Stimulated activated CD8-positive, alpha-beta memory T cell treated with anti-CD3 and anti-CD28 coated beads, Interleukin-4, amount 100 ng/mL, for 1 hour (primary cell): ENCODE results near the gene SPATS2L.

Source experiments
- DNase-seq, 2 donors: peaks; one replicate each; pipeline ENCODE4 v3.0.0-alpha.2; 2020; ENCODE audit warnings: low read depth in 2 of 2, low spot score in 1 of 2

The SPATS2L gene

DNA sequence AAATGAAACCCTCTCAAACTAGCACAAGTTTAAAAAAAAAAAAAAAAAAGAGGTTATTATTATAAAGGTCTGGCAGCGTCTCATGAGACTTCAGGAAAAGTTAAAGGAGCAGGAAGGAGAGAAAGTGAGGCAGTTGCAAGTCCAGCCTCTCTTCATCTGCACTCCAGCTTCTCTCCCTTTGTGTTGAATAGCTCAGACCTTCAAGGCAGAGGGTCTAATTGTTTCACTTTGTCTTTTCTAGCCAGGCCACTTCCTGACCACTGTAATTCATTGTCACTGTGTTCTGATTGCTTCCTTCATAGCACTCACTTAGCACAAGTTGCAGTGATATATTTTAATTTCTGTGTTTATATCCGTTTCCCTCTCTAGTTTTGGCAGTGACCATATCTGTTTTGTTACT is 99.9 kb downstream of the SPATS2L start:
- DNase-seq = no peak

DNA sequence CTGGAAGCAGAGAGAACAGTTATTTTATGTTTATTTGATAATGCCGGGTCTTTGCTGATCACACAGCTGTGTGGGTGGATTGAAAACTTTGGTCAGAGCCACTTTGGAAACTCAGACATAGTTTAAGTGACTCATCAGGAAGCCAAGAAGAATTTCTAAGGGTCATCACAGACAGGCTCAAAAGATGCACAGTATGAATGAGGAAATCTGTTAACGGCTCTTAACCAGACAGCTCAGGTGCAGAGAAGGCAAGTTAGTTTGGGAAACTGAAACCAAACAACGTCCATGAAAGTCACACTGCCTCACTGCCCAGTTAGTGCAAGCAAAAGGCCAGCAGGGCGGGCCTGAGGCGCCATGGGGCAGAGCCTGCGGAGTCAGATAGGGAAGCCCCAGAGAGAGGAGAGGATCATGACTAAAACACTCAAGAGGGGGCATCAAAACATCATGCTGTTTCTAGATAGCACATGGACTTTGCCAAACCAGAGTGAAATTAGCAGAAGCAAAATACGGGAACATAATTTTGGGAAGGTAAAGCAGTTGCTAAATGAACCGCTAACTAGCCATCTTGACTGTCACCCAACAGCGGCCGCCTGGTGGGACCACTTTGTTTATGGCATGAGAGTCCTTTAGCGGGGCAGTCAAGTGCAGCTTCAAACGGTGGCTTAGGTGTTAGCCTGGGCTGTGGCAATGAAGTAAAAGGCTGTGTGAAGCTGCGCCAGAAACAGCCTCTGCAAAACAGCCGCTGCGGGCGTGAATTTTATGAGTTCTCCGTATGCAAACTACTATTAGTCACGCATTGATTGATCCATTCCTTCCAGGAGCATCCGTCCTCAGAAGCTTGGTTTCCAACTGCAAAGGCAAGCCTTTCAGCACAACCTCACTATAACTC is 102.2 kb downstream of the SPATS2L start:
- DNase-seq = no peak

DNA sequence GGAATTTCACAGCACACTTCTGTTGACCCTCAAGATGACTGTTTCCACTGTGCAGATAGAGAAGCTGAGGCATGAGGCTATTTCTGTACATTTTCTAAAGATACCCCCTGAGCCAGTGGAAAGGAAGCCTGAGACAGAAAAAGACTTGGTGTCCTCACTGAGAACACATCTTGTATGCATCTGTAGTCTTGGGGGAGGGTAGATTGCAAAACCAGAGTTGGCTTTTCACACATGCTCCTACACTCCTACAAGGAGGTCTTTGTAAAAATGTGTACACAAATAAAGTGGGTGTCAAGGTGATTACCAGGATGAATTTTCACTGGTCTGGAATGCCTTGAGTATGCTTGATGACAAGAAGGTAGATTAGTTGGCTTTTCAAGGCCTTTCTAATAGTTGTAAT is 105.3 kb downstream of the SPATS2L start:
- no peak for DNase-seq

DNA sequence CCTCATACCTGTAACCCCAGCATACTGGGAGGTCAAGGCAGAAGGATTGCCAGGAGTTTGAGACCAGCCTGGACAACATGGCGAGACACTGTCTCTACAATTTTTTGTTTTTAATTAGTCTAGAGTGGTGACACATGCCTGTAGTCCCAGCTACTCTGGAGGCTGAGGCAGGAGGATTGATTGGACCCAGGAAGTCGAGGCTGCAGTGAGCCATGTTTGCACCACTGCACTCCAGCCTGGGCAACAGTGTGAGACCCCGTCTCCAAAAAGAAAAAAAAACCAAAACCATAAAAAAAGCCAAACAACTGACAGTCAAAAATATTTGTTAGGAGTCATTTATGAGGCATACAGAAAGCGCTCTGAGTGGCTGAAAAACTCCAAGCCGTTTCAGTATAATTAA is 107.9 kb downstream of the SPATS2L start:
- no peak for DNase-seq

DNA sequence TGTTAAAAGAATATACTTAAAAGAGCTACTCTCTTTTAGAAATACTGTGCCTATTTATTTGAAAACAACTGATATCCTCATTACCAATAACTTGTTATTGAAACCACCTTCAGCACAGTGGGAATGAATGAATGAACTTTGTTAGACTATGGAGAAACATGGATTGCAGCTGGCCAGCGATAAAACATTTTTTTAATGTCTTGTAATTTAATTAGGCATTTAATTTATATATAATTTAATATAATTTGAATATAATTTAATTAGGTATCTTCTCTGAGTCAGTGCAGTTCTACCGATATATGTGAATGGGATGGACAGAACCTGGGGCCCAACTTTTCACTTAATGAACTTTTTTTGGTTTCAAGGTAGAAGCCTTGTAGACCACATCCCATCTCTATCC is 109.0 kb downstream of the SPATS2L start:
- no peak for DNase-seq

DNA sequence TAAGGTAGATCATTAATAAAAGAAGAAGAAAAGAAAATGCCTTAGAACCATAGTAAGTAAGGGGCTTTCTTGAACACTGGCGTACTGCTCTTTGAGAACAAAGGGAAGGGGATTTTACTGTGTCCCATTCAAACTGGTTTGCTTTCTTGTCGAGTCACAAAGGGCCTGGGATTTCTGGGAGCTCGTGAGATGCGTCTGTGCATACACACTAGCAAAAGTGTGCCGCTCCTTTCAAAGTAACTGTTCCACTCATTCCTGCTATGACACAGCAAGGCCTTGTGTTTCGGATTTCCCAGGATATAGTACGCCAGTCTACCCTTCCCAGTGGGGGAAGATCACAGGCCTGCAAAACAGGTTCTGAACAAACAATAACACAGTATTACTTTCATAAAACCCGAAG is 110.4 kb downstream of the SPATS2L start:
- no peak for DNase-seq

DNA sequence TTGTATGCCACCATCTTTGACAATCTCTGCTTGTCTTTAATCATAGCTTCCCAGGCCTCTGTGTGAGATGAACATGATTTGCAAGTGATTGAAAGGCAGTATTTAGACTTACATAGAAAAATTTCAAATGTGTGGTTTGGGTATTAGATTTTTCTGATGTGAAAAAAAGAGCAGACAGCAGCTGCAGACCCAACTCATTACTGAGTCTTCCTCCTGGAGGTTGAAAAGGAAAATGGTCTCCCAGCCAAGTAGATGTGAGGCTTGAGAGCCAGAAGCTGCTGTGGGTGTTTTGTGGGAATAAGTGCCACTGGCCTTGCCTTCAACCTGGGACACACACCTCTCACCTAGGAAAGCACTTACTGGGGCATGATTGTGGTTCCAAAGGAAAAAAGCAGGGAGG is 110.9 kb downstream of the SPATS2L start:
- DNase-seq = no peak

DNA sequence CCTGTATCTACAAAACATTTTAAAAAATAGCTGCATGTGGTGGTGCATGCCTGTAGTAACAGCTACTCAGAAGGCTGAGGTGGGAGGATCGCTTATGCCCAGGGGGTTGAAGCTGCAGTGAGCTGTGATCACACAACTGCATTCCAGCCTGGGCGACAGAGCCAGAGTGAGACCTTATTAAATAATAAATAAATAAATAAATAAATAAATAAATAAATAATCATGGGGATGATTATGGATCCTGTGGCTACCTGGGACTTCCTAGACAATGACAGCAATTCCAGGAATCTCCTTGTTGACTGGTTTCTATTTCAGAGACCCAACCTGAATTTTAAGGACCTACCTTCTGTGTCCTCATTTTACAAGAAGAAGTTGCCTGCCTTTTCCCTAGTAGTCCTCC is 111.9 kb downstream of the SPATS2L start:
- no peak for DNase-seq

DNA sequence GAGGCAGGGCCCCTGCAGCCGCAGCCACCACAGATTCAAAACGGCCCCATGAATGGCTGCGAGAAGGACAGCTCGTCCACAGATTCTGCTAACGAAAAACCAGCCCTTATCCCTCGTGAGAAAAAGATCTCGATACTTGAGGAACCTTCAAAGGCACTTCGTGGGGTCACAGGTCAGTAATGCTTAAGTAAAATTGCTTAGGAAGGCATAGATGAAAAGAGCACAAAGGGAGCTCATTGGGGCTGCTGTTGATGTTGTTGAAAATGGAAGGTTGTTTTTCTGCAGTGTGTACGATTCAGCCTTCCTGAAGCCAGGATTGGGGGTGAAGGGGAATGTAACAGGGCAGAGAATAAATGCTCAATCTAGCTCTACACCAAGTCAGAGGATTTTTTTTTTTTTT is 112.8 kb downstream of the SPATS2L start:
- no peak for DNase-seq

DNA sequence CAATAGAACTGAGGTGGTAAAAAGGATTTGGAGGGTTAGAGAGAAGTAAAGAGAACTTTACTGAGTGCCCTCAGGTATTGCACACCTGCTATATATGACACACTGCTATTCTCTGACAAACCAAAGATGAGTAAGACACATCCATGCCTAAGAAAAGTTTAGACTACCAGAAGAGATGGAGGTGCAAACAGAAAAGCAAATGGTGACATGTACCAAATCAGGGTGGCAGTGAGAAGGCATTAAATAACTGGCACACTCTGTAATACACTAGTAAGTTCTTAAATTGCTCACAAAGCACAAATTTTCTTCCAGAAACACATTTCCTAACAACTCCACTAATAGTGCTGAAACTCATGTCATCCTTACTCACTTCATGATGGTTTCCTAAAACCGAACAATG is 114.8 kb downstream of the SPATS2L start:
- DNase-seq = no peak

DNA sequence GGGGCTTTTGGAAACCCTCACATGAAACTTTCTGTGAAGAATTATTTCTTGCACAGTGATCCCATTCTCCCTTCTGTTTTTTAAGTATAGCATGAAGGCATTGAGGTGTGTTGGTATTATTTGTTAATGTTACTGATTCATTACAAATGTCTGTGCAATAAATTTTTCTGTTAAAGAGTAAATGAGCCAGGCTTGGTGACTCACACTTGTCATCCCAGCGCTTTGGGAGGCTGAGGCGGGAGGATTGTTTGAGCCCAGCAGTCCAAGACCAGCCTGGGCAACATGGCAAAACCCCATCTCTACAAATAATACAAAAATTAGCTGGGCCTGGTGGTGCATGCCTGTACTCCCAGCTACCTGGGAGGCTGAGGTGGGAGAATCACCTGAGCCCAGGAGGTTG is 115.6 kb downstream of the SPATS2L start:
- no peak for DNase-seq

DNA sequence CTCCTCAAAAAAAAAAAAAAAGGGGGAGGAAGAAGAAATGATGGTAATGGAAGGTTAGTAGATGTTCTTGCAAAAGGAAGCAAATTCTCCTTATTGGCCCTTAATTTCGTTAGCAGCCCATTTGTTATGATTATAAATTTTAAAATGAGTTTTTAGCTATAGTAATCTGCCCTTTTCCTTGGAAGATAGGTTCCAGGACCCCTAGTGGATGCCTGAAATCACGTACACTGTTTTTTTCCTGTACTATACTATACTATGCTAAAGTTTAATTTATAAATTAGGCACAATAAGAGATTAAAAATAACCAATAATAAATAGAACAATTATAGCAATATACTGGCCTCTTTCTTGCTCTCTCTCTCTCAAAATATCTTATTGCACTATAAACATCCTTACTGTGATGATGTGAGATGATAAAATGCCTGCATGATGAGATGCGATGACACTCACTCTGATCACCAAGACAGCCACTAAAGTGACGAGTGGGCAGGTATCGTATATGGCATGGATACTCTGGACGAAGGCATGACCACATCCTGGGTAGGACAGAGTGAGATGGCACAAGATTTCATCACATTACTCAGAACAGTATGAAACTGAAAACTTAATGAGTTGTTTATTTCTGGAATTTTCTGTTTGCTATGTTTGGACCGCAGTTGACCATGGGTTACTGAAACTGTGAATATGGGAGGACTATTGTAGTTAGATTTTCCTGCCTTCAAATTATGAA is 116.2 kb downstream of the SPATS2L start:
- no peak for DNase-seq

DNA sequence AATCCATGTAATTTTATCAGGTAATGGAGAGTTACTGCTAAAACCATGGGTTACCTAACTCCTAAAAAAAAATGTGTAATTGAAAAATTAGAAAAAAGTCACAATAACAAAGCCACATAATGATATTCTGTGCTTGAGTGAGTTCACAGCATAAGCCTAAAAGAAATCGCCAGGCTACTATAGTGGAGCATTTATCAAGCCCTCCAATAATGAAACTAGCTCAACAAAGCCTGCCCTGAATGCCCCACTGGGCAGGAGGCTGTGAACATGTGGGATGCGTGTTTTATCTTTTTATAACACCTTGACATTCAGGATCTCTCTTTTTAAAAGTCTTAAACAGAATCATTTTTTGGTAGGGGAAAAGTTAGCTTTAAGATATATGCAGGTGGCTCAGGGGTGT is 117.0 kb downstream of the SPATS2L start:
- DNase-seq = no peak

DNA sequence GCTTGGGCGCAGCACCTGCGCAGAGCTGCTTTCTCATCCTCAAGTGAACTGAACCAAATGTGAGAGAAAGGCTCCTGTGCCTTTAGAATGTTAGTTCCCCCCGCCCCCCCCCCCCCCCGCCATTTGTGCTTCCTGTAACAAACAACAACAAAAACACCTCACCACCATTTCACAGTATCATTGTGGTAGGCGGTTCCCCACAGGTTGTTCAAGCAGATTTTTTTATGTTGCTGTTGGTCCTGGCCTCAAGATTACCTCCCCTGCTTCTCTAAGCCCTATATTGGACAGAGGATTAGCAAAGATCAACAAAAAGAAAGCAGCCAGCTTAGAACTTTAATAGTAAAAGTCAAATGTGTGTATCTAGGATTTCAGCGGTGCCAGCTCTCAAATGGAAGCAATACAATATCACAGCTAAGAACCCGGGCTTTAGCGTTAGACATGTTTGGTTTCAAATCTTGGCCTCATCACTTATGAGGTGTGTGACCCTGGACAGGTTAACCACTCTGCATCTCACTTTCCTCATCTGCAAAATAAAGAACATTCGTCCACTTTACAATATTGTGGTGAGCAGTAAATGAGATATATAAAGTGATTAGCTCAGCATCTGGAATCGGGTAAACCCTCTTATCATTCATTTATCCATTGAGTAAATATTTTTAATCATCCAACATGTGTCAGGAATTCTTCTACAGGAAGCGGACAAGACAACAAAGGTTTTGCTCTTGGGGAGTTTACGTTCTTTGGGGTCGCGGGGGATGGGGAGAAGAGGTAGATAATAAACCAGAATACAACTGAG is 118.7 kb downstream of the SPATS2L start:
- DNase-seq = no peak

DNA sequence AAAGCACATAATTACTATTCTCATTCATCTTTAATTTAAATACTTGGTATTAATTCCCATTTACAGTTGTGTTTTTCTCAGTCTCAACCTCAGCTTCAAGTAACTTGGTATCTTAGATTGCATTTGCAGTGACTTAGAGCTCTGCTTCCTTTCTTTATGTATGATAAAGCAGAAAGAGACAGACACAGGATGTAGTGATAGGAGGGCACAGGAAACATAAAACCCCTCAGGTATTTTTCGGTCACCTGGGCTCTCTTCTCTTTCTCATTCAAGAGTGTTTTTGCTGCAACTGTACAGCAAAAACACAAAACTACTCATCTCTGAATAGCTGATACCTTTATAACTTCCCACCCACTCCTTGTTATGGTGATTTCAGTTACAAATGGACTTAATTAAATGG is 120.3 kb downstream of the SPATS2L start:
- no peak for DNase-seq

DNA sequence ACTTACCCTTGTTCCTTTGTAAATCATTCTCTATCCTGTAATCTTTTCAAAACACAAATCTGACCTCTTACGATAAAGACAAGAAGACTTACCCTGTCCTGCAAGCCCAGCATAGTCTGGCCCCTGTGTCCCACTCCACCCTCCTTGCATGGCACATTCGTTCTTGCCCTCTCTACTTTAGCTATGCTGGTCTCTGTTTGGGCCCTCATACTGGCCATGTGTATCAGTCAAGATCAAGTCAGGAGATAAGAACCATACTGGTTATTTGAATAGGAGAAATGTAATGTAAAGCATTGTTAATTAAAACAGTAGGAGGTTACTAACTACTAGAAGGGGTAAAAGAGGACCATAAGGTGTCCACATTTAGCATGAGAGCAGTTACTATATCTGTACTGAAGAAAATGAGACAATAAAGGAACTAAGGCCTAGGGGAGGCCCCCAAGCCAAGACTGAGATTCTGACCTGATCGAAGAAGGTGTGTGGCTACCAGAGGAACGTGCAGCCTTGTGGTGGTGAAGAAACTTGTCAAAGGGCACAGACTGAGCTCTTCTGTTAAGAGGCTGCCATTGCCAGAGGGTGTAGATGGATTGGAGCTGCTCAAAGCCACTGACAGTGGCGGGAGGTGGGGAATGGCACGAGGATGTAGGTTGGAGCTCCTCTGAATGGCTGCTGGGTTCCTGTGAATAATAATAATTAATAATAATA is 122.6 kb downstream of the SPATS2L start:
- DNase-seq = no peak

DNA sequence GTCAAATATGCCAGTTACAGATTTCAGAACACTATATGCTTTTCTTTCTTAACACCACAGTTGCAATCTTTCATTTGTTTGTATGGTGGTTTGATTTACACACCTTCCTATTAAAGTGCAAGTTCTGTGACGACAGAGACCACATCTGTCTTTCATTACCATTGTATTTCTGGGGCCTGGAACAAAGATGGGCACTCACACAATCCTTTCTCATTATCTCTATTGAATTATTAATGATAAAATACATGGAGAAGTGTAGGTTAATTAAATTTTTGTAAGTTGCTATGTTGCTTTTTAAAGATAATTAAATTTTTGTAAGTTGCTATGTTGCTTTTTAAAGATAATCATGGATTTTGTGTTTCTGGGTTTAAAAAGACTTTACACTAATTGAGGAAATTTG is 123.5 kb downstream of the SPATS2L start:
- DNase-seq = no peak

DNA sequence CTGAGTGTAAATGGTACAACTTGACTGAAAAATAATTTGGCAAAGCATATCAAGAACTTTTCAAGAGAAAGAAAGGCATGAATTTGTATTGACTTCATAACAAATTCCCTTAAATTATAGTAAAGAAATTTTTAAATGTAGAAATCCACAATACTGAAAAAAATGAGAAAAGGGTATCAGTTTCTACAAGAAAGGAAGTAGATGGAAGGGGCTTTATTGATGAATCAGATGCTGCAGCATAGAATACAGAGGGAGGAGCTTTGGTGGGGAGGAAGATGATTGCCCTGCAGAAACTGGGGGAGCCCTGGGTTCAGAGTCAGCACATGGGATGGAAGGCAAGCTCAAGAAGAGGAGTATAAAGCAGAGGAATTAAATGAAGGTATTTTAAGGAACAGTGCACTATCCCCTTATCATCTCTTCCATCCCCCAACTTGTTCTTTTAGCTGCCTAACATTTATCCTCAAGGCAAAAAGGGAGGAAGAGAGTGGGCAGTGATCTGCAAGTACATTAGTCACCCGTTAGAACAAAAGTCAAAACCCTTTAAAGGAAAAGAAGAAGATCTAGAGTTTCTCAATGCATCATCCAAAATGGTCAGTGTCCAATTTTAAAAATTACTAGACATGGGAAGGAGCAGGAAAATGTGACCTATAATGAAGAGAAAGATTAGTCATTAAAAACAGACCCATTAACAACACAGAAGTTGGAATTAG is 125.7 kb downstream of the SPATS2L start:
- no peak for DNase-seq

DNA sequence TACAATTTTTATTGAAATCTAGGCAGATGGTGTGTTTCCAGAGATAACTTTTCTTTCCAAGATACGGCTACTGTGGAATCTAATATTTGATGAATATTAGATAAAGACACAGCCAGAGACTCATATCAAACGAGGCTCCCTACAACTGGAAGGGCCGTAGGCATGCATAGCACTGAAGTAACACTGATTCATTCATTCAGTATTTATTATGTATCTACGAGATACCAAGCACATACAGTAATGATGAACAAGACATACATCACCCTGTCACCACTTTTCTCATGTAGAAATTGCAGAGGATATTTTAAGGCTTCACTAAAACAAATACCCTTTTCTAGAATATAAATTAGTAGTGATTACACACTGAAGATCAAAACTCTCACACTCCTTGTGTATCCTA is 128.9 kb downstream of the SPATS2L start:
- no peak for DNase-seq

DNA sequence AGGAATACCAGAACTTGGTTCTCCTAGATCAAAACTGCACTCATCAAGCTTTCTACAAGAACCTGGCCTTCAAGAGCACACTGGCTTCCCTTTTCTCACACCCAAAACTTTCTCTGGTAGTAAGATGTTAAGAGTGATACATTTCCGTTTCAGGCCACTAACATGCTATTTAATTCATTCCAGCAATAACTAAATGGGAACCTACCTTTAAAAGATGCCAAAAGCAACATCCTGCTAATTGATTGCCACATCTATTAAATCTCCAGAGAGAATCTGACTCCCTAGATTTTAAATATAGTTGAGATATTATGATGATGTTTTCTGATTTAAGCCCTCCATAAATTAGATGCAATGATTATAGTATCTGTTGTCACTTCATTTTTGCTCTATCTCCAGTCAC is 131.8 kb downstream of the SPATS2L start:
- no peak for DNase-seq

DNA sequence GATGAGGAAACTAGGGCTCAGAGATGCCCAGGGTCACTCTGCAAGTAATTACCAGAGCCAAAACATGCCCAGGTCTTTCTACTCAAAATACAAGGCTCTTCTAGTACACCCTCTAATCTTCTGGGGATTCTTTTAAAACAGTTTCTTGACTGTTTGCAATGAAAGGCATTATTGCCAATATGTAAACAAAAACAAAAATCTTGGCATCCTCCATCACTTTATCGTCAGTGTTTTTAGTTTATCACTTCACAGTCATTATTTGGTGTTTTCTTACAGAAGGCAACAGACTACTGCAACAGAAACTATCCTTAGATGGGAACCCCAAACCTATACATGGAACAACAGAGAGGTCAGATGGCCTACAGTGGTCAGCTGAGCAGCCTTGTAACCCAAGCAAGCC is 132.4 kb downstream of the SPATS2L start:
- no peak for DNase-seq
